HepG2 (cell line): Measurements from ENCODE around the gene DDX20. TPM values are rescaled to one million over a fixed set of nuclear protein-coding genes. Genes with fewer than 3 reads are reported as not detected.
A peak's percentile ranks its signal among the peaks of the same experiment; 100 is the strongest.

Experiments
- ATF6 ChIP-seq: sonication (generic); formaldehyde crosslinking; conservative IDR thresholded peaks from 2 replicates; pipeline ENCODE4 v1.4.0; 2020; ENCODE audit warnings: missing genetic modification reagents
- CEBPZ ChIP-seq: IDR thresholded peaks from 2 replicates; pipeline ENCODE4 v1.6.1; 2012; ENCODE audit warnings: low read length, improper control_type of control experiment
- EEA1 ChIP-seq: sonication (generic); formaldehyde crosslinking; IDR thresholded peaks from 2 replicates; pipeline ENCODE4 v1.5.1; 2020; ENCODE audit warnings: mild to moderate bottlenecking, missing genetic modification reagents, borderline replicate concordance
- MED1 ChIP-seq: sonication (generic); formaldehyde crosslinking; IDR thresholded peaks from 2 replicates; pipeline ENCODE4 v1.4.0; 2020; ENCODE audit warnings: missing genetic modification reagents
- NBN ChIP-seq: fragments of 450-650 bp; conservative IDR thresholded peaks from 2 replicates; pipeline ENCODE4 v1.6.1; 2017
- NR2F2 ChIP-seq: IDR thresholded peaks from 2 replicates; pipeline ENCODE4 v1.6.1; 2012; ENCODE audit warnings: low read depth, inconsistent platforms, borderline replicate concordance
- PAX8 ChIP-seq: sonication (generic); formaldehyde crosslinking; IDR thresholded peaks from 2 replicates; pipeline ENCODE4 v1.8.0; 2022; ENCODE audit warnings: mild to moderate bottlenecking, missing genetic modification reagents, borderline replicate concordance
- POGK ChIP-seq: sonication (generic); formaldehyde crosslinking; conservative IDR thresholded peaks from 2 replicates; pipeline ENCODE4 v1.8.0; 2022; ENCODE audit warnings: mild to moderate bottlenecking, moderate library complexity, missing genetic modification reagents
- RFX3 ChIP-seq: IDR thresholded peaks from 2 replicates; pipeline ENCODE4 v1.6.1; 2016; ENCODE audit warnings: missing biosample characterization, missing genetic modification reagents
- TFAP4 ChIP-seq: sonication (generic); IDR thresholded peaks from 2 replicates; pipeline ENCODE4 v1.6.1; 2016; ENCODE audit warnings: low read depth, borderline replicate concordance
- THAP7 ChIP-seq: sonication (generic); formaldehyde crosslinking; IDR thresholded peaks from 2 replicates; pipeline ENCODE4 v1.8.1; 2023; ENCODE audit warnings: mild to moderate bottlenecking, missing genetic modification reagents
- ZBTB8A ChIP-seq: sonication (generic); formaldehyde crosslinking; IDR thresholded peaks from 2 replicates; pipeline ENCODE4 v1.4.0; 2020; ENCODE audit warnings: mild to moderate bottlenecking, low read depth, missing genetic modification reagents, borderline replicate concordance
- ZNF263 ChIP-seq: sonication (generic); formaldehyde crosslinking; IDR thresholded peaks from 2 replicates; pipeline ENCODE4 v1.4.0; 2020; ENCODE audit warnings: missing genetic modification reagents
- ZNF292 ChIP-seq: sonication (generic); formaldehyde crosslinking; IDR thresholded peaks from 2 replicates; pipeline ENCODE4 v1.8.1; 2022; ENCODE audit warnings: mild to moderate bottlenecking, low read depth, missing genetic modification reagents, borderline replicate concordance
- ZNF350 ChIP-seq: sonication (generic); formaldehyde crosslinking; IDR thresholded peaks from 2 replicates; pipeline ENCODE4 v1.4.0; 2020; ENCODE audit warnings: mild to moderate bottlenecking, low read depth, missing genetic modification reagents, borderline replicate concordance
- ZNF841 ChIP-seq: sonication (generic); formaldehyde crosslinking; IDR thresholded peaks from 2 replicates; pipeline ENCODE4 v1.8.1; 2023; ENCODE audit warnings: missing genetic modification reagents, borderline replicate concordance
- polyA plus RNA-seq, 8 experiments: library from polyadenylated mRNA; depleted of rRNA in 3 of 8; stranded (reverse) in 7 of 8; unstranded in 1 of 8; fragments of >200 nt; fragmentation: Illumina TruSeq in 4 of 8; extraction: Trizol in 4 of 8; gene quantifications; 2 replicates each; pipeline versions ENCODE4 v1.2.1 to v1.2.3, GENCODE V29; 2011 to 2016; ENCODE audit warnings: low read depth in 4 of 8, missing spikeins in 1 of 8, mixed read lengths in 1 of 8; ENCODE audit not compliant: insufficient read depth in 1 of 8
- total RNA-seq, 5 experiments: library from RNA; depleted of rRNA; stranded (reverse); fragments of >200 nt; fragmentation: Illumina TruSeq; extraction: Trizol; gene quantifications; 2 replicates each; pipeline ENCODE4 v1.2.3, GENCODE V29; 2016; ENCODE audit warnings: low read depth in 1 of 5
- TF ChIP-seq, protein P1 (sequence below): sonication (generic); formaldehyde crosslinking; IDR thresholded peaks from 2 replicates; pipeline ENCODE4 v1.4.0; 2020; ENCODE audit warnings: mild to moderate bottlenecking, missing genetic modification reagents

DDX20 gene
- total and polyA plus RNA-seq, 2 of the 13 experiments (the other 11 are each of a cell fraction or from before 2014, with no cell fraction given) = 4.0 to 14.3 TPM

- no peak for TF ChIP-seq ATF6 (CRISPR knock-in tag)
- peak; percentile 86 for TF ChIP-seq RFX3 (CRISPR knock-in tag)
- peak; percentile 83 for TF ChIP-seq NR2F2
- TF ChIP-seq ZNF350 (CRISPR knock-in tag) = no peak
- peak; percentile 98 for TF ChIP-seq ZNF263 (CRISPR knock-in tag)
- TF ChIP-seq ZNF292 = peak; percentile 20; the same call in 1 of the 2 replicates
- TF ChIP-seq MED1 (CRISPR knock-in tag) = peak; percentile 75
- TF ChIP-seq POGK (CRISPR knock-in tag) = no peak; the same call in 1 of the 2 replicates
- TF ChIP-seq CEBPZ = no peak
- TF ChIP-seq THAP7 (CRISPR knock-in tag) = no peak
- TF ChIP-seq ZNF841 (CRISPR knock-in tag) = no peak
- TF ChIP-seq PAX8 = no peak
- TF ChIP-seq TFAP4 = peak; percentile 87; the same call in 1 of the 2 replicates
- no peak for TF ChIP-seq NBN
- no peak for TF ChIP-seq ZBTB8A (CRISPR knock-in tag)
- TF ChIP-seq, protein P1, sequence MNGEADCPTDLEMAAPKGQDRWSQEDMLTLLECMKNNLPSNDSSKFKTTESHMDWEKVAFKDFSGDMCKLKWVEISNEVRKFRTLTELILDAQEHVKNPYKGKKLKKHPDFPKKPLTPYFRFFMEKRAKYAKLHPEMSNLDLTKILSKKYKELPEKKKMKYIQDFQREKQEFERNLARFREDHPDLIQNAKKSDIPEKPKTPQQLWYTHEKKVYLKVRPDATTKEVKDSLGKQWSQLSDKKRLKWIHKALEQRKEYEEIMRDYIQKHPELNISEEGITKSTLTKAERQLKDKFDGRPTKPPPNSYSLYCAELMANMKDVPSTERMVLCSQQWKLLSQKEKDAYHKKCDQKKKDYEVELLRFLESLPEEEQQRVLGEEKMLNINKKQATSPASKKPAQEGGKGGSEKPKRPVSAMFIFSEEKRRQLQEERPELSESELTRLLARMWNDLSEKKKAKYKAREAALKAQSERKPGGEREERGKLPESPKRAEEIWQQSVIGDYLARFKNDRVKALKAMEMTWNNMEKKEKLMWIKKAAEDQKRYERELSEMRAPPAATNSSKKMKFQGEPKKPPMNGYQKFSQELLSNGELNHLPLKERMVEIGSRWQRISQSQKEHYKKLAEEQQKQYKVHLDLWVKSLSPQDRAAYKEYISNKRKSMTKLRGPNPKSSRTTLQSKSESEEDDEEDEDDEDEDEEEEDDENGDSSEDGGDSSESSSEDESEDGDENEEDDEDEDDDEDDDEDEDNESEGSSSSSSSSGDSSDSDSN (CRISPR knock-in tag) = no peak
- TF ChIP-seq EEA1 (CRISPR knock-in tag) = no peak
These were observed 22.3 kb upstream of the DDX20 start (continued) for GRCh38 chr1:111733183-111733991.
